ENCODE measurements around the gene STAT6.
A peak's percentile ranks its signal among the peaks of the same experiment; 100 is the strongest.

Gene STAT6

GRCh38 chr12:57099047-57099714, 12.0 kb downstream of the STAT6 start:
- DNase-seq (ENCODE audit: low spot score): no peak

GRCh38 chr12:57098546-57098945, 12.6 kb downstream of the STAT6 start:
- no peak for DNase-seq (ENCODE audit: low spot score)

- DNase-seq (ENCODE audit: low spot score): no peak
These were observed 13.7 kb downstream of the STAT6 start for GRCh38 chr12:57097554-57097835.

- no peak for DNase-seq (ENCODE audit: low spot score)
These were observed 14.2 kb downstream of the STAT6 start for GRCh38 chr12:57096748-57097553.

- DNase-seq (ENCODE audit: low spot score): no peak
These were observed 15.0 kb downstream of the STAT6 start for GRCh38 chr12:57096099-57096572.

- DNase-seq (ENCODE audit: low spot score): no peak
These were observed 15.7 kb downstream of the STAT6 start for GRCh38 chr12:57095440-57095839.

- DNase-seq (ENCODE audit: low spot score): no peak
These were observed 16.7 kb downstream of the STAT6 start for GRCh38 chr12:57094208-57095160.

GRCh38 chr12:57093415-57094207, 17.6 kb downstream of the STAT6 start:
- DNase-seq (ENCODE audit: low spot score): peak; percentile 55

GRCh38 chr12:57092876-57093414, 18.2 kb downstream of the STAT6 start:
- no peak for DNase-seq (ENCODE audit: low spot score)

GRCh38 chr12:57092529-57092862, 18.7 kb downstream of the STAT6 start:
- no peak for DNase-seq (ENCODE audit: low spot score)

GRCh38 chr12:57091638-57092528, 19.3 kb downstream of the STAT6 start:
- no peak for DNase-seq (ENCODE audit: low spot score)

- DNase-seq (ENCODE audit: low spot score): no peak
These were observed 20.1 kb downstream of the STAT6 start for GRCh38 chr12:57090924-57091637.

GRCh38 chr12:57090490-57090889, 20.7 kb downstream of the STAT6 start:
- DNase-seq (ENCODE audit: low spot score): no peak

GRCh38 chr12:57089271-57090245, 21.6 kb downstream of the STAT6 start:
- no peak for DNase-seq (ENCODE audit: low spot score)

- DNase-seq (ENCODE audit: low spot score): peak; percentile 72
These were observed 22.6 kb downstream of the STAT6 start, which contains the start of gene NAB2 for GRCh38 chr12:57088354-57089270. NAB2 (plus strand) TSS chr12:57089114; CDS start chr12:57089272, 158 bp downstream.

GRCh38 chr12:57087691-57088353, 23.3 kb downstream of the STAT6 start:
- DNase-seq (ENCODE audit: low spot score): peak; percentile 28
